HS-5 (cell line): ENCODE results near the gene CFL1.
"Not testable (repeated sequence)": the region's sequence is repeated elsewhere in the genome, so short reads cannot be mapped to it uniquely, and the experiment has no call there.

Experiments
- DNase-seq: peaks from one replicate; pipeline ENCODE4 v3.0.0-alpha.2; 2012; ENCODE audit warnings: low read depth

CFL1 gene

GRCh38 chr11:65832231-65832630 is 25.7 kb downstream of the CFL1 start:
- DNase-seq = not testable (repeated sequence)

- DNase-seq = no peak
Observed at GRCh38 chr11:65829459-65829858, 28.5 kb downstream of the CFL1 start.

GRCh38 chr11:65826984-65827735 is 30.8 kb downstream of the CFL1 start:
- DNase-seq = no peak

- no peak for DNase-seq
Observed at GRCh38 chr11:65822776-65823528, 35.0 kb downstream of the CFL1 start.

- DNase-seq = no peak
Observed at GRCh38 chr11:65821107-65821506, 36.9 kb downstream of the CFL1 start.

- DNase-seq = peak; percentile 49
Observed at GRCh38 chr11:65817835-65818680, 39.9 kb downstream of the CFL1 start.

- DNase-seq = peak; percentile 6
Observed at GRCh38 chr11:65817312-65817834, 40.6 kb downstream of the CFL1 start.

- no peak for DNase-seq
Observed at GRCh38 chr11:65816696-65817095, 41.3 kb downstream of the CFL1 start.

GRCh38 chr11:65814986-65815565 is 42.9 kb downstream of the CFL1 start:
- DNase-seq = no peak

- DNase-seq = no peak
Observed at GRCh38 chr11:65814131-65814985, 43.6 kb downstream of the CFL1 start.

- DNase-seq = no peak
Observed at GRCh38 chr11:65811764-65812475, 46.1 kb downstream of the CFL1 start.

- DNase-seq = no peak
Observed at GRCh38 chr11:65810046-65810868, 47.7 kb downstream of the CFL1 start.

GRCh38 chr11:65809496-65809895 is 48.5 kb downstream of the CFL1 start:
- DNase-seq = no peak

- DNase-seq = no peak
Observed at GRCh38 chr11:65808744-65809341, 49.1 kb downstream of the CFL1 start.

GRCh38 chr11:65806979-65807378 is 51.0 kb downstream of the CFL1 start:
- no peak for DNase-seq
